K562 (cell line): ENCODE results near the gene IGSF21. TPM values are rescaled to one million over a fixed set of nuclear protein-coding genes. Genes with fewer than 3 reads are reported as not detected.

Experiments used
- BCL6 ChIP-seq: fragments of 250-450 bp; sonication (Bioruptor Pico); IDR thresholded peaks from 2 replicates; pipeline ENCODE4 v1.4.0; 2020
- CBFA2T2 ChIP-seq: fragments of 450-650 bp; conservative IDR thresholded peaks from 2 replicates; pipeline ENCODE4 v1.6.1; 2017; ENCODE audit warnings: mild to moderate bottlenecking
- ETV1 ChIP-seq: fragments of 450-650 bp; conservative IDR thresholded peaks from 2 replicates; pipeline ENCODE4 v1.6.1; 2016; ENCODE audit warnings: missing genetic modification characterization, control low read depth, low read depth, missing compliant biosample characterization
- GTF2F1 ChIP-seq: IDR thresholded peaks from 2 replicates; pipeline ENCODE4 v1.6.1; 2011; ENCODE audit warnings: low read depth, low read length, improper control_type of control experiment
- MAZ ChIP-seq, 2 experiments: fragments of 450-650 bp in 1 of 2; sonication (generic) in 1 of 2; formaldehyde crosslinking; IDR thresholded peaks in 1 of 2; conservative IDR thresholded peaks in 1 of 2; 2 replicates each; pipeline versions ENCODE4 v1.4.0 to v1.5.0; 2020; ENCODE audit warnings: mild to moderate bottlenecking in 1 of 2, missing genetic modification reagents in 1 of 2
- NR4A1 ChIP-seq, 2 experiments: fragments of 250-450 bp in 1 of 2; fragments of 450-650 bp in 1 of 2; sonication (Bioruptor Pico) in 1 of 2; IDR thresholded peaks; 2 replicates each; pipeline versions ENCODE4 v1.4.0 to v1.6.1; 2016 to 2020; ENCODE audit warnings: mild to moderate bottlenecking in 2 of 2, missing compliant biosample characterization in 1 of 2, missing genetic modification characterization in 1 of 2, moderate library complexity in 1 of 2
- PRPF4 ChIP-seq: fragments of 200-400 bp; formaldehyde crosslinking; IDR thresholded peaks from one replicate; pipeline ENCODE4 v1.6.1; 2017; ENCODE audit warnings: low read length, low read depth, mild to moderate bottlenecking; ENCODE audit not compliant: insufficient read depth, poor library complexity, severe bottlenecking
- RBM25 ChIP-seq: fragments of 200-400 bp; formaldehyde crosslinking; IDR thresholded peaks from 2 replicates; pipeline ENCODE4 v1.6.1; 2018; ENCODE audit warnings: low read length, low read depth, moderate library complexity; ENCODE audit not compliant: severe bottlenecking
- RFX1 ChIP-seq: fragments of 450-650 bp; IDR thresholded peaks from 2 replicates; pipeline ENCODE4 v1.6.1; 2016; ENCODE audit warnings: mild to moderate bottlenecking, moderate library complexity
- SMAD3 ChIP-seq: fragments of 450-650 bp; formaldehyde crosslinking; conservative IDR thresholded peaks from 2 replicates; pipeline ENCODE4 v1.4.0; 2020; ENCODE audit warnings: mild to moderate bottlenecking
- SMAD4 ChIP-seq: fragments of 250-450 bp; sonication (Bioruptor Pico); conservative IDR thresholded peaks from 2 replicates; pipeline ENCODE4 v1.8.0; 2021; ENCODE audit warnings: inconsistent platforms, mild to moderate bottlenecking, moderate library complexity
- TFAM ChIP-seq: fragments of 250-450 bp; sonication (Bioruptor Pico); conservative IDR thresholded peaks from 2 replicates; pipeline ENCODE4 v1.5.0; 2021; ENCODE audit warnings: mild to moderate bottlenecking, moderate library complexity
- XRCC3 ChIP-seq: fragments of 450-650 bp; IDR thresholded peaks from 2 replicates; pipeline ENCODE4 v1.6.1; 2017; ENCODE audit warnings: mild to moderate bottlenecking, moderate library complexity
- ZNF140 ChIP-seq: fragments of 250-450 bp; sonication (Bioruptor Pico); IDR thresholded peaks from 2 replicates; pipeline ENCODE4 v1.8.0; 2021; ENCODE audit warnings: moderate library complexity, mild to moderate bottlenecking, inconsistent platforms
- ZNF143 ChIP-seq: sonication (generic); formaldehyde crosslinking; IDR thresholded peaks from 2 replicates; pipeline ENCODE4 v1.9.0; 2022; ENCODE audit warnings: mild to moderate bottlenecking, missing genetic modification reagents
- ZNF311 ChIP-seq: fragments of 250-450 bp; sonication (Bioruptor Pico); IDR thresholded peaks from 2 replicates; pipeline ENCODE4 v1.4.0; 2020; ENCODE audit warnings: mild to moderate bottlenecking, moderate library complexity
- ZNF431 ChIP-seq: sonication (generic); formaldehyde crosslinking; IDR thresholded peaks from 2 replicates; pipeline ENCODE4 v1.8.0; 2022; ENCODE audit warnings: mild to moderate bottlenecking, missing genetic modification reagents
- ZNF79 ChIP-seq: fragments of 250-450 bp; sonication (Bioruptor Pico); IDR thresholded peaks from 2 replicates; pipeline ENCODE4 v1.4.0; 2020; ENCODE audit warnings: low read depth, mild to moderate bottlenecking, moderate library complexity
- polyA plus RNA-seq, 8 experiments: library from polyadenylated mRNA; depleted of rRNA in 4 of 8; stranded (reverse) in 5 of 8; unstranded in 3 of 8; fragments of >200 nt; fragmentation: Nextera tagmentation in 2 of 8; fragmentation: Illumina TruSeq in 1 of 8; extraction: Ambion mirVana in 2 of 8; extraction: Trizol in 1 of 8; gene quantifications; 2 replicates each; pipeline versions ENCODE4 v1.2.1 to v1.2.3, GENCODE V29; 2011 to 2014; ENCODE audit warnings: inconsistent platforms in 1 of 8, missing spikeins in 1 of 8
- total RNA-seq, 7 experiments: library from RNA; depleted of rRNA in 6 of 7; stranded (reverse); fragments of >200 nt in 6 of 7; fragmentation: Illumina TruSeq in 2 of 7; extraction: Trizol in 2 of 7; gene quantifications; 2 replicates each; pipeline versions ENCODE4 v1.2.1 to v1.2.3, GENCODE V29; 2011 to 2021; ENCODE audit warnings: low replicate concordance in 1 of 7
- TF ChIP-seq, protein P1 (sequence below): fragments of 250-450 bp; sonication (Bioruptor Pico); IDR thresholded peaks from 2 replicates; pipeline ENCODE4 v1.8.0; 2022; ENCODE audit warnings: moderate library complexity, mild to moderate bottlenecking, inconsistent platforms
- TF ChIP-seq, protein P2 (sequence below), 2 experiments: fragments of 200-800 bp in 1 of 2; sonication (Bioruptor generic) in 1 of 2; sonication (generic) in 1 of 2; formaldehyde crosslinking in 1 of 2; IDR thresholded peaks in 1 of 2; conservative IDR thresholded peaks in 1 of 2; 2 replicates each; pipeline versions ENCODE4 v1.5.0 to v1.6.1; 2016 to 2020; ENCODE audit warnings: missing compliant biosample characterization in 1 of 2, missing genetic modification characterization in 1 of 2, missing genetic modification reagents in 1 of 2
- TF ChIP-seq, protein P3 (sequence below), 3 experiments: fragments of 200-800 bp in 1 of 3; sonication (Bioruptor generic) in 1 of 3; sonication (generic) in 1 of 3; formaldehyde crosslinking in 1 of 3; IDR thresholded peaks; 2 replicates each; pipeline versions ENCODE4 v1.6.1 to v1.8.0; 2016 to 2022; ENCODE audit warnings: mild to moderate bottlenecking in 2 of 3, missing compliant biosample characterization in 2 of 3, missing genetic modification characterization in 2 of 3, missing genetic modification reagents in 1 of 3
- TF ChIP-seq, protein P4 (sequence below): fragments of 450-650 bp; formaldehyde crosslinking; conservative IDR thresholded peaks from 2 replicates; pipeline ENCODE4 v1.4.0; 2022; ENCODE audit warnings: mild to moderate bottlenecking, missing genetic modification characterization

IGSF21 gene
- total and polyA plus RNA-seq, 9 of the 15 experiments (the other 6 are each of a cell fraction or from before 2014, with no cell fraction given) = not detected

- TF ChIP-seq, protein P1, sequence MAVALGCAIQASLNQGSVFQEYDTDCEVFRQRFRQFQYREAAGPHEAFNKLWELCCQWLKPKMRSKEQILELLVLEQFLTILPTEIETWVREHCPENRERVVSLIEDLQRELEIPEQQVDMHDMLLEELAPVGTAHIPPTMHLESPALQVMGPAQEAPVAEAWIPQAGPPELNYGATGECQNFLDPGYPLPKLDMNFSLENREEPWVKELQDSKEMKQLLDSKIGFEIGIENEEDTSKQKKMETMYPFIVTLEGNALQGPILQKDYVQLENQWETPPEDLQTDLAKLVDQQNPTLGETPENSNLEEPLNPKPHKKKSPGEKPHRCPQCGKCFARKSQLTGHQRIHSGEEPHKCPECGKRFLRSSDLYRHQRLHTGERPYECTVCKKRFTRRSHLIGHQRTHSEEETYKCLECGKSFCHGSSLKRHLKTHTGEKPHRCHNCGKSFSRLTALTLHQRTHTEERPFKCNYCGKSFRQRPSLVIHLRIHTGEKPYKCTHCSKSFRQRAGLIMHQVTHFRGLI (CRISPR knock-in tag) = peak; percentile 25; the same call in 1 of the 2 replicates
- TF ChIP-seq GTF2F1 = no peak
- TF ChIP-seq PRPF4 = no peak
- 0 out of 2 replicates have a peak, but pooled peaks have one; percentile 4 for TF ChIP-seq CBFA2T2
- no peak for TF ChIP-seq XRCC3
- peak; percentile 43; the same call in 1 of the 2 replicates for TF ChIP-seq ZNF311 (CRISPR knock-in tag)
- TF ChIP-seq SMAD4 (CRISPR knock-in tag) = 0 out of 2 replicates have a peak, but pooled peaks have one; percentile 37
- TF ChIP-seq, protein P2, sequence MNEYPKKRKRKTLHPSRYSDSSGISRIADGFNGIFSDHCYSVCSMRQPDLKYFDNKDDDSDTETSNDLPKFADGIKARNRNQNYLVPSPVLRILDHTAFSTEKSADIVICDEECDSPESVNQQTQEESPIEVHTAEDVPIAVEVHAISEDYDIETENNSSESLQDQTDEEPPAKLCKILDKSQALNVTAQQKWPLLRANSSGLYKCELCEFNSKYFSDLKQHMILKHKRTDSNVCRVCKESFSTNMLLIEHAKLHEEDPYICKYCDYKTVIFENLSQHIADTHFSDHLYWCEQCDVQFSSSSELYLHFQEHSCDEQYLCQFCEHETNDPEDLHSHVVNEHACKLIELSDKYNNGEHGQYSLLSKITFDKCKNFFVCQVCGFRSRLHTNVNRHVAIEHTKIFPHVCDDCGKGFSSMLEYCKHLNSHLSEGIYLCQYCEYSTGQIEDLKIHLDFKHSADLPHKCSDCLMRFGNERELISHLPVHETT (CRISPR knock-in tag; conservative IDR thresholded peaks at IDR 0.05 in 1 of 2, IDR thresholded peaks at IDR 0.05 in 1 of 2) = no peak
- no peak for TF ChIP-seq NR4A1 (CRISPR knock-in tag; IDR thresholded peaks at IDR 0.05)
- TF ChIP-seq NR4A1 (tag; IDR thresholded peaks at IDR 0.05) = peak; percentile 78; the same call in 1 of the 2 replicates
- no peak for TF ChIP-seq TFAM (CRISPR knock-in tag)
- 0 out of 2 replicates have a peak, but pooled peaks have one; percentile 15 for TF ChIP-seq ZNF79
- TF ChIP-seq, protein P3, sequence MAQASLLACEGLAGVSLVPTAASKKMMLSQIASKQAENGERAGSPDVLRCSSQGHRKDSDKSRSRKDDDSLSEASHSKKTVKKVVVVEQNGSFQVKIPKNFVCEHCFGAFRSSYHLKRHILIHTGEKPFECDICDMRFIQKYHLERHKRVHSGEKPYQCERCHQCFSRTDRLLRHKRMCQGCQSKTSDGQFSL (CRISPR knock-in tag; IDR thresholded peaks at IDR 0.05) = no peak
- TF ChIP-seq, protein P3 (tag; IDR thresholded peaks at IDR 0.05) = no peak
- TF ChIP-seq RFX1 = peak; percentile 79
- no peak for TF ChIP-seq ETV1 (tag)
- no peak for TF ChIP-seq RBM25
- TF ChIP-seq SMAD3 = peak; percentile 54; the same call in 1 of the 2 replicates
- TF ChIP-seq ZNF143 = no peak
- TF ChIP-seq BCL6 (CRISPR knock-in tag) = peak; percentile 38; the same call in 1 of the 2 replicates
- TF ChIP-seq ZNF431 (CRISPR knock-in tag) = no peak
- TF ChIP-seq ZNF140 (CRISPR knock-in tag) = no peak
- TF ChIP-seq, protein P4, sequence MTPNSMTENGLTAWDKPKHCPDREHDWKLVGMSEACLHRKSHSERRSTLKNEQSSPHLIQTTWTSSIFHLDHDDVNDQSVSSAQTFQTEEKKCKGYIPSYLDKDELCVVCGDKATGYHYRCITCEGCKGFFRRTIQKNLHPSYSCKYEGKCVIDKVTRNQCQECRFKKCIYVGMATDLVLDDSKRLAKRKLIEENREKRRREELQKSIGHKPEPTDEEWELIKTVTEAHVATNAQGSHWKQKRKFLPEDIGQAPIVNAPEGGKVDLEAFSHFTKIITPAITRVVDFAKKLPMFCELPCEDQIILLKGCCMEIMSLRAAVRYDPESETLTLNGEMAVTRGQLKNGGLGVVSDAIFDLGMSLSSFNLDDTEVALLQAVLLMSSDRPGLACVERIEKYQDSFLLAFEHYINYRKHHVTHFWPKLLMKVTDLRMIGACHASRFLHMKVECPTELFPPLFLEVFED (CRISPR knock-in tag) = 0 out of 2 replicates have a peak, but pooled peaks have one; percentile 12
- TF ChIP-seq MAZ (CRISPR knock-in tag; conservative IDR thresholded peaks at IDR 0.05 in 1 of 2, IDR thresholded peaks at IDR 0.05 in 1 of 2) = peak in 1 of 2 experiments; percentile 5; a peak in 1 of 4 replicates
These were observed 307.9 kb downstream of the IGSF21 start (continued) for GRCh38 chr1:18415448-18416027.
